K562 (cell line): ENCODE results near the gene FCHSD1. TPM values are rescaled to one million over a fixed set of nuclear protein-coding genes. Genes with fewer than 3 reads are reported as not detected.

ENCODE experiments used
- CBX3 ChIP-seq, 2 experiments: IDR thresholded peaks; 1 replicate in 1 of 2; 2 replicates in 1 of 2; pipeline ENCODE4 v1.6.1; 2012; ENCODE audit warnings: inconsistent platforms in 2 of 2, low read length in 2 of 2, borderline replicate concordance in 1 of 2, control low read depth in 1 of 2
- CREB1 ChIP-seq, 2 experiments: sonication (generic) in 1 of 2; formaldehyde crosslinking in 1 of 2; IDR thresholded peaks; 2 replicates each; pipeline versions ENCODE4 v1.6.1 to v1.8.0; 2012 to 2022; ENCODE audit warnings: inconsistent platforms in 1 of 2, mild to moderate bottlenecking in 1 of 2, missing genetic modification reagents in 1 of 2, moderate library complexity in 1 of 2
- DPF2 ChIP-seq: fragments of 450-650 bp; IDR thresholded peaks from 2 replicates; pipeline ENCODE4 v1.6.1; 2016
- GATA2 ChIP-seq: sonication (generic); formaldehyde crosslinking; IDR thresholded peaks from 2 replicates; pipeline ENCODE4 v1.4.0; 2020; ENCODE audit warnings: mild to moderate bottlenecking, missing genetic modification reagents
- GTF2E2 ChIP-seq: fragments of 200-800 bp; sonication (Bioruptor generic); IDR thresholded peaks from 2 replicates; pipeline ENCODE4 v1.6.1; 2016; ENCODE audit warnings: missing genetic modification characterization, missing compliant biosample characterization
- HES1 ChIP-seq: fragments of 450-650 bp; IDR thresholded peaks from 2 replicates; pipeline ENCODE4 v1.6.1; 2016; ENCODE audit warnings: low read depth, mild to moderate bottlenecking, moderate library complexity
- JUND ChIP-seq, 2 experiments: IDR thresholded peaks; 2 replicates in 1 of 2; 3 replicates in 1 of 2; pipeline ENCODE4 v1.6.1; 2011; ENCODE audit warnings: borderline replicate concordance in 2 of 2, low read depth in 2 of 2, low read length in 2 of 2, improper control_type of control experiment in 1 of 2, missing biosample characterization in 1 of 2, missing genetic modification characterization in 1 of 2, missing genetic modification reagents in 1 of 2
- KDM5B ChIP-seq: fragments of 200-600 bp; sonication (generic); IDR thresholded peaks from 2 replicates; pipeline ENCODE4 v1.6.1; 2012; ENCODE audit warnings: low read depth, mild to moderate bottlenecking, moderate library complexity, low read length, control low read depth, inconsistent platforms; ENCODE audit not compliant: insufficient replicate concordance
- PHF8 ChIP-seq: fragments of 200-600 bp; sonication (generic); IDR thresholded peaks from 2 replicates; pipeline ENCODE4 v1.6.1; 2012; ENCODE audit warnings: mixed run types, mild to moderate bottlenecking, inconsistent platforms, low read length, moderate library complexity, borderline replicate concordance
- POLR3A ChIP-seq: IDR thresholded peaks from 2 replicates; pipeline ENCODE4 v1.6.1; 2011; ENCODE audit warnings: borderline replicate concordance, mild to moderate bottlenecking, moderate library complexity; ENCODE audit not compliant: insufficient read length, insufficient read depth; ENCODE audit errors: extremely low read depth
- SMAD4 ChIP-seq: fragments of 250-450 bp; sonication (Bioruptor Pico); conservative IDR thresholded peaks from 2 replicates; pipeline ENCODE4 v1.8.0; 2021; ENCODE audit warnings: inconsistent platforms, mild to moderate bottlenecking, moderate library complexity
- USF1 ChIP-seq: sonication (generic); formaldehyde crosslinking; IDR thresholded peaks from 2 replicates; pipeline ENCODE4 v1.9.0; 2022; ENCODE audit warnings: mild to moderate bottlenecking, missing genetic modification reagents
- polyA plus RNA-seq, 8 experiments: library from polyadenylated mRNA; depleted of rRNA in 4 of 8; stranded (reverse) in 5 of 8; unstranded in 3 of 8; fragments of >200 nt; fragmentation: Nextera tagmentation in 2 of 8; fragmentation: Illumina TruSeq in 1 of 8; extraction: Ambion mirVana in 2 of 8; extraction: Trizol in 1 of 8; gene quantifications; 2 replicates each; pipeline versions ENCODE4 v1.2.1 to v1.2.3, GENCODE V29; 2011 to 2014; ENCODE audit warnings: inconsistent platforms in 1 of 8, missing spikeins in 1 of 8
- total RNA-seq, 7 experiments: library from RNA; depleted of rRNA in 6 of 7; stranded (reverse); fragments of >200 nt in 6 of 7; fragmentation: Illumina TruSeq in 2 of 7; extraction: Trizol in 2 of 7; gene quantifications; 2 replicates each; pipeline versions ENCODE4 v1.2.1 to v1.2.3, GENCODE V29; 2011 to 2021; ENCODE audit warnings: low replicate concordance in 1 of 7
- TF ChIP-seq, protein P1 (sequence below), 2 experiments: fragments of 450-650 bp in 1 of 2; sonication (generic) in 1 of 2; formaldehyde crosslinking in 1 of 2; IDR thresholded peaks in 1 of 2; conservative IDR thresholded peaks in 1 of 2; 2 replicates each; pipeline versions ENCODE4 v1.6.1 to v1.8.1; 2016 to 2023; ENCODE audit warnings: mild to moderate bottlenecking in 2 of 2, moderate library complexity in 2 of 2, inconsistent platforms in 1 of 2, missing genetic modification reagents in 1 of 2
- TF ChIP-seq, protein P2 (sequence below), 3 experiments: fragments of 200-800 bp in 1 of 3; fragments of 250-450 bp in 1 of 3; fragments of 450-650 bp in 1 of 3; sonication (Bioruptor Pico) in 1 of 3; sonication (Bioruptor generic) in 1 of 3; formaldehyde crosslinking in 1 of 3; IDR thresholded peaks; 2 replicates each; pipeline versions ENCODE4 v1.6.1 to v1.8.0; 2016 to 2022; ENCODE audit warnings: mild to moderate bottlenecking in 2 of 3, missing genetic modification characterization in 2 of 3, missing compliant biosample characterization in 1 of 3, moderate library complexity in 1 of 3
- TF ChIP-seq, protein P3 (sequence below): sonication (generic); formaldehyde crosslinking; IDR thresholded peaks from 2 replicates; pipeline ENCODE4 v1.4.0; 2020; ENCODE audit warnings: mild to moderate bottlenecking, missing genetic modification reagents

Gene FCHSD1
- total and polyA plus RNA-seq, 9 of the 15 experiments (the other 6 are each of a cell fraction or from before 2014, with no cell fraction given): 0.35 to 37.5 (median 13.6) TPM

GRCh38 chr5:141692919-141693725 lies 41.9 kb upstream of the FCHSD1 start (continued):
- TF ChIP-seq USF1 (peak; percentile 50), KDM5B (no peak), HES1 (peak; percentile 39; the same call in 1 of the 2 replicates), POLR3A (no peak), GATA2 (CRISPR knock-in tag) (peak; percentile 44; the same call in 1 of the 2 replicates), GTF2E2 (tag) (peak; percentile 77), PHF8 (peak; percentile 5; the same call in 1 of the 2 replicates), CREB1 (IDR thresholded peaks at IDR 0.05) (no peak; the same call in 1 of the 2 replicates), CREB1 (CRISPR knock-in tag; IDR thresholded peaks at IDR 0.05) (peak; percentile 57; the same call in 1 of the 2 replicates), JUND (IDR thresholded peaks at IDR 0.05; ENCODE audit: borderline replicate concordance, low read depth, low read length) (peak; percentile 74), JUND (tag; IDR thresholded peaks at IDR 0.05; ENCODE audit: borderline replicate concordance, low read depth, low read length) (peak; percentile 79), SMAD4 (CRISPR knock-in tag) (peak; percentile 44), DPF2 (peak; percentile 42; the same call in 1 of the 2 replicates), CBX3 (IDR thresholded peaks at IDR 0.05; ENCODE audit: borderline replicate concordance in 1 of 2, low read length in 2 of 2) (0 out of 3 replicates have a peak, but pooled peaks of 1 of the 2 experiments have one; percentile 49)
- TF ChIP-seq, protein P1, sequence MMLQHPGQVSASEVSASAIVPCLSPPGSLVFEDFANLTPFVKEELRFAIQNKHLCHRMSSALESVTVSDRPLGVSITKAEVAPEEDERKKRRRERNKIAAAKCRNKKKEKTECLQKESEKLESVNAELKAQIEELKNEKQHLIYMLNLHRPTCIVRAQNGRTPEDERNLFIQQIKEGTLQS (IDR thresholded peaks at IDR 0.05): peak; percentile 84
- TF ChIP-seq, protein P1 (CRISPR knock-in tag; conservative IDR thresholded peaks at IDR 0.05): no peak
- TF ChIP-seq, protein P2, sequence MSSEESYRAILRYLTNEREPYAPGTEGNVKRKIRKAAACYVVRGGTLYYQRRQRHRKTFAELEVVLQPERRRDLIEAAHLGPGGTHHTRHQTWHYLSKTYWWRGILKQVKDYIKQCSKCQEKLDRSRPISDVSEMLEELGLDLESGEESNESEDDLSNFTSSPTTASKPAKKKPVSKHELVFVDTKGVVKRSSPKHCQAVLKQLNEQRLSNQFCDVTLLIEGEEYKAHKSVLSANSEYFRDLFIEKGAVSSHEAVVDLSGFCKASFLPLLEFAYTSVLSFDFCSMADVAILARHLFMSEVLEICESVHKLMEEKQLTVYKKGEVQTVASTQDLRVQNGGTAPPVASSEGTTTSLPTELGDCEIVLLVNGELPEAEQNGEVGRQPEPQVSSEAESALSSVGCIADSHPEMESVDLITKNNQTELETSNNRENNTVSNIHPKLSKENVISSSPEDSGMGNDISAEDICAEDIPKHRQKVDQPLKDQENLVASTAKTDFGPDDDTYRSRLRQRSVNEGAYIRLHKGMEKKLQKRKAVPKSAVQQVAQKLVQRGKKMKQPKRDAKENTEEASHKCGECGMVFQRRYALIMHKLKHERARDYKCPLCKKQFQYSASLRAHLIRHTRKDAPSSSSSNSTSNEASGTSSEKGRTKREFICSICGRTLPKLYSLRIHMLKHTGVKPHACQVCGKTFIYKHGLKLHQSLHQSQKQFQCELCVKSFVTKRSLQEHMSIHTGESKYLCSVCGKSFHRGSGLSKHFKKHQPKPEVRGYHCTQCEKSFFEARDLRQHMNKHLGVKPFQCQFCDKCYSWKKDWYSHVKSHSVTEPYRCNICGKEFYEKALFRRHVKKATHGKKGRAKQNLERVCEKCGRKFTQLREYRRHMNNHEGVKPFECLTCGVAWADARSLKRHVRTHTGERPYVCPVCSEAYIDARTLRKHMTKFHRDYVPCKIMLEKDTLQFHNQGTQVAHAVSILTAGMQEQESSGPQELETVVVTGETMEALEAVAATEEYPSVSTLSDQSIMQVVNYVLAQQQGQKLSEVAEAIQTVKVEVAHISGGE (CRISPR knock-in tag; IDR thresholded peaks at IDR 0.05): no peak
- TF ChIP-seq, protein P3, sequence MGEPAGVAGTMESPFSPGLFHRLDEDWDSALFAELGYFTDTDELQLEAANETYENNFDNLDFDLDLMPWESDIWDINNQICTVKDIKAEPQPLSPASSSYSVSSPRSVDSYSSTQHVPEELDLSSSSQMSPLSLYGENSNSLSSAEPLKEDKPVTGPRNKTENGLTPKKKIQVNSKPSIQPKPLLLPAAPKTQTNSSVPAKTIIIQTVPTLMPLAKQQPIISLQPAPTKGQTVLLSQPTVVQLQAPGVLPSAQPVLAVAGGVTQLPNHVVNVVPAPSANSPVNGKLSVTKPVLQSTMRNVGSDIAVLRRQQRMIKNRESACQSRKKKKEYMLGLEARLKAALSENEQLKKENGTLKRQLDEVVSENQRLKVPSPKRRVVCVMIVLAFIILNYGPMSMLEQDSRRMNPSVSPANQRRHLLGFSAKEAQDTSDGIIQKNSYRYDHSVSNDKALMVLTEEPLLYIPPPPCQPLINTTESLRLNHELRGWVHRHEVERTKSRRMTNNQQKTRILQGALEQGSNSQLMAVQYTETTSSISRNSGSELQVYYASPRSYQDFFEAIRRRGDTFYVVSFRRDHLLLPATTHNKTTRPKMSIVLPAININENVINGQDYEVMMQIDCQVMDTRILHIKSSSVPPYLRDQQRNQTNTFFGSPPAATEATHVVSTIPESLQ (CRISPR knock-in tag): 0 out of 2 replicates have a peak, but pooled peaks have one; percentile 54
